Activated CD8-positive, alpha-beta memory T cell treated with anti-CD3 and anti-CD28 coated beads for 24 hours (primary cell): Measurements from ENCODE around the gene CACNA1B.

Experiments
- DNase-seq: peaks from one replicate; pipeline ENCODE4 v3.0.0-alpha.2; 2020

The CACNA1B gene

GRCh38 chr9:137924169-137924568 lies 46.6 kb downstream of the CACNA1B start:
- DNase-seq: no peak

- no peak for DNase-seq
Measured at GRCh38 chr9:137924761-137925369, 47.3 kb downstream of the CACNA1B start.

GRCh38 chr9:137943655-137944054 lies 66.1 kb downstream of the CACNA1B start:
- no peak for DNase-seq

GRCh38 chr9:137945581-137945980 lies 68.0 kb downstream of the CACNA1B start:
- DNase-seq: no peak

- no peak for DNase-seq
Measured at GRCh38 chr9:137946993-137947392, 69.4 kb downstream of the CACNA1B start.

GRCh38 chr9:137948642-137949041 lies 71.1 kb downstream of the CACNA1B start:
- DNase-seq: no peak

- DNase-seq: no peak
Measured at GRCh38 chr9:137949260-137949659, 71.7 kb downstream of the CACNA1B start.

- no peak for DNase-seq
Measured at GRCh38 chr9:137951107-137951506, 73.5 kb downstream of the CACNA1B start.

GRCh38 chr9:137951597-137952490 lies 74.3 kb downstream of the CACNA1B start:
- DNase-seq: no peak

- DNase-seq: peak; percentile 17
Measured at GRCh38 chr9:137952976-137953666, 75.5 kb downstream of the CACNA1B start.

GRCh38 chr9:137953683-137954438 lies 76.3 kb downstream of the CACNA1B start:
- peak; percentile 38 for DNase-seq

- DNase-seq: peak; percentile 24
Measured at GRCh38 chr9:137955224-137955570, 77.6 kb downstream of the CACNA1B start.

GRCh38 chr9:137955586-137955985 lies 78.0 kb downstream of the CACNA1B start:
- peak; percentile 35 for DNase-seq

- no peak for DNase-seq
Measured at GRCh38 chr9:137956039-137956438, 78.5 kb downstream of the CACNA1B start.

GRCh38 chr9:137956688-137957385 lies 79.3 kb downstream of the CACNA1B start:
- DNase-seq: no peak

GRCh38 chr9:137959641-137960411 lies 82.2 kb downstream of the CACNA1B start:
- DNase-seq: peak; percentile 32

- peak; percentile 42 for DNase-seq
Measured at GRCh38 chr9:137960496-137960895, 82.9 kb downstream of the CACNA1B start.

GRCh38 chr9:137963525-137963924 lies 85.9 kb downstream of the CACNA1B start:
- no peak for DNase-seq

- no peak for DNase-seq
Measured at GRCh38 chr9:137965177-137965795, 87.7 kb downstream of the CACNA1B start.

GRCh38 chr9:137967280-137967953 lies 89.8 kb downstream of the CACNA1B start:
- no peak for DNase-seq
